HL-60 (cell line): Measurements from ENCODE around the gene PTPN11.
"Not testable (repeated sequence)": the region's sequence is repeated elsewhere in the genome, so short reads cannot be mapped to it uniquely, and the experiment has no call there.

ENCODE experiments used
- DNase-seq, 2 experiments: peaks; one replicate each; pipeline ENCODE4 v3.0.0-alpha.2; 2010 to 2020; ENCODE audit warnings: low read depth in 1 of 2, low spot score in 1 of 2
- H3K27ac ChIP-seq: fragments of 250-450 bp; sonication (Bioruptor Pico); replicated peaks from 2 replicates; pipeline ENCODE4 v1.5.1; 2020; ENCODE audit warnings: mild to moderate bottlenecking, moderate library complexity
- H3K27me3 ChIP-seq: fragments of 250-450 bp; sonication (Bioruptor Pico); 2 replicates; pipeline ENCODE4 v1.5.1; 2021; ENCODE audit warnings: mild to moderate bottlenecking, moderate library complexity; ENCODE audit not compliant: insufficient read depth, poor library complexity, severe bottlenecking
- H3K4me3 ChIP-seq: replicated peaks from 2 replicates; pipeline ENCODE4 v1.5.1; 2011; ENCODE audit warnings: mild to moderate bottlenecking, control low read depth, low read length; ENCODE audit not compliant: insufficient read depth
- CTCF ChIP-seq: IDR thresholded peaks from one replicate; pipeline ENCODE4 v1.5.1; 2011; ENCODE audit warnings: low read length, control low read depth, inconsistent platforms; ENCODE audit not compliant: insufficient read depth
- GABPA ChIP-seq: IDR thresholded peaks from 2 replicates; pipeline ENCODE4 v1.6.1; 2012; ENCODE audit warnings: low read depth
- POLR2AphosphoS5 ChIP-seq: IDR thresholded peaks from 2 replicates; pipeline ENCODE4 v1.6.1; 2012; ENCODE audit warnings: low read depth
- REST ChIP-seq: IDR thresholded peaks from 2 replicates; pipeline ENCODE4 v1.6.1; 2012; ENCODE audit warnings: low read depth; ENCODE audit not compliant: insufficient replicate concordance
- SPI1 ChIP-seq: IDR thresholded peaks from 2 replicates; pipeline ENCODE4 v1.6.1; 2012; ENCODE audit warnings: low read depth, mild to moderate bottlenecking, borderline replicate concordance

The PTPN11 gene

DNA sequence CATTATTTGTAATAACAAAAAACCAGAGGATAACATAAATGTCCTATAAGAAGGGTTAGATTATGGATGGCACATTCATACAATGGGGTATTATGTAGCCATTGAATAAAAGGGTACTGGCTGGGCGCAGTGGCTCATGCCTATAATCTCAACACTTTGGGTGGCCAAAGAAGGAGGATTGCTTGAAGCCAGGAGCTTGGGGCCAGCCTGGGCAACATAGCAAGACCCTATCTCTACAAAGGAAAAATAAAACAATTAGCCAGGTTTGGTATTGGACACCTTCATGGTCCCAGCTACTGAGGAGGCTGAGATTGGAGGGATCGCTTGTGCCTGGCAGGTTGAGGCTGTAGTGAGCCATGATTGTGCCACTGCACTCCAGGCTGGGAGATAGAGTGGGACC, 14.8 kb downstream of the PTPN11 start:
- Histone ChIP-seq H3K27ac (no peak overlapping the region), H3K27me3 (no peaks in the 10 kb centered on the region), H3K4me3 (no peak overlapping the region)
- no peak for TF ChIP-seq SPI1
- TF ChIP-seq POLR2AphosphoS5: no peak
- no peak for TF ChIP-seq CTCF
- no peak for TF ChIP-seq GABPA
- TF ChIP-seq REST: no peak
- no peak for DNase-seq

GRCh38 chr12:112438645-112439044, 19.9 kb downstream of the PTPN11 start:
- H3K27me3 ChIP-seq, H3K4me3 ChIP-seq, DNase-seq, H3K27ac ChIP-seq: not testable (repeated sequence)

DNA sequence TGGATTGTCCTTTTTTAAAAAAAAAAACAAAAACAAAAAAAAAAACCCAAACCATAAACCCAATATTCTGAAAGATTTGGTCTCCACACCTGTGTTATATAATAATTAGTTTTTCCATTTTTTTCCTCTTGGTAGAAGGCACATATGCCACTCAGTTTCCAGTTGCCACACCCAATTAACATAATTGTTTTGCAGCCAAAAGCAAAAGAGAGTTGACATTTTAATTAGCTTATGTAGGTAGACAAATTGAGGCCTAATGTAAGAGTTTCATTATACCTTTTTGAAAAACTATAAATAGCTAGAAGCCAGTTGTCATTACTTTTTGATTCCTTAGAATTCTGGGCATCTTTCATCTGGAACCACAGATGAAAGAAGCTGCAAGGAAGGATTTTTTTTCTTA, 21.0 kb downstream of the PTPN11 start:
- H3K27me3 ChIP-seq: no peaks in the 10 kb centered on the region
- no peak for DNase-seq
- H3K4me3 ChIP-seq: no peak overlapping the region
- TF ChIP-seq SPI1: no peak
- no peak for TF ChIP-seq REST
- TF ChIP-seq CTCF: no peak
- no peak for TF ChIP-seq GABPA
- TF ChIP-seq POLR2AphosphoS5: no peak
- no peak overlapping the region for H3K27ac ChIP-seq

- not testable (repeated sequence) for H3K27ac ChIP-seq, DNase-seq, H3K4me3 ChIP-seq, H3K27me3 ChIP-seq
Measured at GRCh38 chr12:112440653-112441052, 21.9 kb downstream of the PTPN11 start.

DNA sequence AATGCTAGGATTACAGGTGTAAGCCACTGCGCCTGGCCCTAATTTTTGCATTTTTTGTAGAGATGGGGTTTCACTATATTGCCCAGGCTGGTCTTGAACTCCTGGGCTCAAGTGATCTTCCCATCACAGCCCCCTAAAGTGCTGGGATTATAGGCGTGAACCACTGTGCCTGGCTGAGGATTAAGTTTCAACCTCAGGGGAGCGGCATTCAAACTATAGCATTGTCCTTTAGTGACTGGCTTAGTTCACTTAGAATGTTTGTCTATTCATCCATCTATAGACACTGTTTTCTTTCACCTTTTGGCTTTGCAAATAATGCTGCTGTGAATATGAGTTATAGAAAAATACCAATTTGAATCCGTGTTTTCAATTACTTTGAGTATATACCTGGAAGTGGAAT, 25.2 kb downstream of the PTPN11 start:
- TF ChIP-seq REST: no peak
- Histone ChIP-seq H3K4me3 (no peak overlapping the region), H3K27ac (no peak overlapping the region), H3K27me3 (no peaks in the 10 kb centered on the region)
- DNase-seq: no peak
